PC-9 (cell line): ENCODE results near the gene GRID2IP. TPM values are rescaled to one million over a fixed set of nuclear protein-coding genes. Genes with fewer than 3 reads are reported as not detected.

Source experiments
- BruUV-seq: library from RNA; stranded (reverse); fragments of 400-500 nt; replicated peaks from 2 replicates; lab custom pipeline; 2021; lab: Mats Ljungman, UMichigan
- CTCF ChIA-PET: fragments of 300-600 bp; sonication (Branson Sonifier 250); formaldehyde crosslinking; loops from one replicate; lab custom pipeline; 2022; ENCODE audit warnings: antibody characterized with exemption; lab: Charles Lee
- POLR2A ChIA-PET: fragments of 300-600 bp; sonication (Branson Sonifier 250); formaldehyde crosslinking; loops from one replicate; lab custom pipeline; 2022; ENCODE audit warnings: antibody characterized with exemption; ENCODE audit not compliant: unreplicated experiment; lab: Charles Lee
- DNase-seq, 2 experiments: peaks; one replicate each; pipeline versions ENCODE4 v3.0.0 to v3.0.0-alpha.2; 2015 to 2022; ENCODE audit warnings: mixed read lengths in 1 of 2
- H2AFZ ChIP-seq: fragments of 200-600 bp; sonication (generic); 2 replicates; pipeline ENCODE4 v1.8.1; 2017; ENCODE audit warnings: antibody characterized with exemption
- H3F3A ChIP-seq: fragments of 200-600 bp; sonication (generic); 2 replicates; pipeline ENCODE4 v1.8.1; 2017; ENCODE audit warnings: antibody characterized with exemption, mild to moderate bottlenecking, low read depth; ENCODE audit not compliant: insufficient read depth
- H3K27ac ChIP-seq: fragments of 200-600 bp; sonication (generic); 2 replicates; pipeline ENCODE4 v1.6.1; 2016; ENCODE audit warnings: mixed run types
- H3K27me3 ChIP-seq: fragments of 200-600 bp; sonication (generic); 2 replicates; pipeline ENCODE4 v1.6.1; 2016; ENCODE audit warnings: low read depth, mixed run types; ENCODE audit not compliant: insufficient read depth
- H3K36me3 ChIP-seq: fragments of 200-600 bp; sonication (generic); 2 replicates; pipeline ENCODE4 v1.6.1; 2016; ENCODE audit warnings: low read depth, mixed run types
- H3K4me1 ChIP-seq: fragments of 200-600 bp; sonication (generic); replicated peaks from 2 replicates; pipeline ENCODE4 v1.6.1; 2016; ENCODE audit warnings: mixed run types; ENCODE audit not compliant: insufficient read depth
- H3K4me2 ChIP-seq: fragments of 200-600 bp; sonication (generic); 2 replicates; pipeline ENCODE4 v1.6.1; 2017; ENCODE audit warnings: mixed run types
- H3K4me3 ChIP-seq: fragments of 200-600 bp; sonication (generic); 2 replicates; pipeline ENCODE4 v1.6.1; 2016; ENCODE audit warnings: mixed run types
- H3K79me2 ChIP-seq: fragments of 200-600 bp; sonication (generic); 2 replicates; pipeline ENCODE4 v1.6.1; 2017; ENCODE audit warnings: low read depth, mixed run types
- H3K9me2 ChIP-seq: fragments of 200-600 bp; sonication (generic); 2 replicates; pipeline ENCODE4 v1.8.1; 2017; ENCODE audit warnings: mild to moderate bottlenecking; ENCODE audit not compliant: insufficient read depth
- H3K9me3 ChIP-seq: fragments of 200-600 bp; sonication (generic); 2 replicates; pipeline ENCODE4 v1.8.1; 2016; ENCODE audit warnings: low read depth; ENCODE audit not compliant: insufficient read depth
- H4K20me1 ChIP-seq: fragments of 200-600 bp; sonication (generic); 2 replicates; pipeline ENCODE4 v1.8.1; 2017; ENCODE audit not compliant: insufficient read depth
- CTCF ChIP-seq: fragments of 200-600 bp; sonication (generic); conservative IDR thresholded peaks from 2 replicates; pipeline ENCODE4 v1.6.1; 2017; ENCODE audit warnings: mixed run types, antibody characterized with exemption, mild to moderate bottlenecking, moderate library complexity
- EZH2 ChIP-seq: fragments of 200-600 bp; sonication (generic); IDR thresholded peaks from 2 replicates; pipeline ENCODE4 v1.8.0; 2017; ENCODE audit warnings: antibody characterized with exemption, low read depth
- intact Hi-C: fragments of 100-400 bp; cut with micrococcal nuclease; formaldehyde crosslinking; loops from one replicate; pipeline ENCODE4 v1.10.0; 2022; ENCODE audit not compliant: unreplicated experiment
- total RNA-seq: library from RNA; stranded (reverse); gene quantifications from 2 replicates; pipeline ENCODE4 v1.2.3, GENCODE V29; 2021

GRID2IP gene
- total RNA-seq, 1 experiment from 2014 or later = 1.3 TPM

- H3F3A ChIP-seq = no peaks in the 10 kb centered on the region
- DNase-seq = no peak
- TF ChIP-seq CTCF (no peak), EZH2 (no peak)
- H3K4me2 ChIP-seq = no peak overlapping the region
- no peak overlapping the region for H2AFZ ChIP-seq
- POLR2A ChIA-PET = no interaction called here
- intact Hi-C loops = no loop called here
- no TSS peak for BruUV-seq
- H3K9me2 ChIP-seq = no peaks in the 10 kb centered on the region
- CTCF ChIA-PET = no interaction called here
- no peaks in the 10 kb centered on the region for H3K36me3 ChIP-seq
- H3K4me1 ChIP-seq = no peaks in the 10 kb centered on the region
- H4K20me1 ChIP-seq = no peaks in the 10 kb centered on the region
- H3K9me3 ChIP-seq = no peaks in the 10 kb centered on the region
- H3K27me3 ChIP-seq = peaks cover 42% of the 10 kb centered on the region
- no peak overlapping the region for H3K4me3 ChIP-seq
- no peak overlapping the region for H3K27ac ChIP-seq
- H3K79me2 ChIP-seq = no peaks in the 10 kb centered on the region
Observed at GRCh38 chr7:6565655-6566054, 14.4 kb upstream of the GRID2IP start.

GRCh38 chr7:6563936-6564770, 12.9 kb upstream of the GRID2IP start:
- intact Hi-C loops = no loop called here
- ChIA-PET CTCF (no interaction called here), POLR2A (no interaction called here)

GRCh38 chr7:6562106-6562505, 10.8 kb upstream of the GRID2IP start:
- ChIA-PET CTCF (no interaction called here), POLR2A (interaction anchor here (0.8 kb wide), 1 partner anchor 573 kb away, joined by 13 read pairs; no protein-coding TSS in a partner anchor)
- Histone ChIP-seq H3K79me2 (no peaks in the 10 kb centered on the region), H3K9me3 (no peaks in the 10 kb centered on the region), H4K20me1 (no peaks in the 10 kb centered on the region), H3F3A (no peaks in the 10 kb centered on the region), H3K27ac (no peak overlapping the region), H3K4me3 (no peak overlapping the region), H3K4me1 (no peaks in the 10 kb centered on the region), H2AFZ (no peak overlapping the region), H3K9me2 (no peaks in the 10 kb centered on the region), H3K4me2 (no peak overlapping the region), H3K27me3 (peaks cover 29% of the 10 kb centered on the region), H3K36me3 (no peaks in the 10 kb centered on the region)
- DNase-seq = no peak
- intact Hi-C loops = no loop called here
- no TSS peak for BruUV-seq
- TF ChIP-seq EZH2 (no peak), CTCF (0 out of 2 replicates have a peak, but pooled peaks have one; percentile 45)

More at GRCh38 chr7:6563936-6564770, 12.9 kb upstream of the GRID2IP start:
- H3K9me3 ChIP-seq = no peaks in the 10 kb centered on the region
- no peaks in the 10 kb centered on the region for H3K36me3 ChIP-seq
- no peak overlapping the region for H3K4me2 ChIP-seq
- TF ChIP-seq EZH2 (no peak), CTCF (no peak)
- H3K79me2 ChIP-seq = no peaks in the 10 kb centered on the region
- no peaks in the 10 kb centered on the region for H3K9me2 ChIP-seq
- H4K20me1 ChIP-seq = no peaks in the 10 kb centered on the region
- DNase-seq = no peak
- no peaks in the 10 kb centered on the region for H3K4me1 ChIP-seq
- H3K27me3 ChIP-seq = peaks cover 40% of the 10 kb centered on the region
- BruUV-seq = no TSS peak
- no peaks in the 10 kb centered on the region for H3F3A ChIP-seq
- H2AFZ ChIP-seq = no peak overlapping the region
- no peak overlapping the region for H3K4me3 ChIP-seq
- no peak overlapping the region for H3K27ac ChIP-seq
